GM19468 (cell line): Measurements from ENCODE around the gene RHBDF2.

Experiments
- ATAC-seq: cut with Tn5 transposase; IDR thresholded peaks from one replicate; pipeline ENCODE4 v1.9.1; 2021; ENCODE audit warnings: mild to moderate bottlenecking, moderate library complexity, moderate number of reproducible peaks; ENCODE audit not compliant: unreplicated experiment; ENCODE audit errors: extremely low read depth

RHBDF2 gene

GRCh38 chr17:76506408-76507345 is 5.5 kb upstream of the RHBDF2 start:
- ATAC-seq: no peak

- no peak for ATAC-seq
These were observed 2.9 kb upstream of the RHBDF2 start for GRCh38 chr17:76504117-76504516.

DNA sequence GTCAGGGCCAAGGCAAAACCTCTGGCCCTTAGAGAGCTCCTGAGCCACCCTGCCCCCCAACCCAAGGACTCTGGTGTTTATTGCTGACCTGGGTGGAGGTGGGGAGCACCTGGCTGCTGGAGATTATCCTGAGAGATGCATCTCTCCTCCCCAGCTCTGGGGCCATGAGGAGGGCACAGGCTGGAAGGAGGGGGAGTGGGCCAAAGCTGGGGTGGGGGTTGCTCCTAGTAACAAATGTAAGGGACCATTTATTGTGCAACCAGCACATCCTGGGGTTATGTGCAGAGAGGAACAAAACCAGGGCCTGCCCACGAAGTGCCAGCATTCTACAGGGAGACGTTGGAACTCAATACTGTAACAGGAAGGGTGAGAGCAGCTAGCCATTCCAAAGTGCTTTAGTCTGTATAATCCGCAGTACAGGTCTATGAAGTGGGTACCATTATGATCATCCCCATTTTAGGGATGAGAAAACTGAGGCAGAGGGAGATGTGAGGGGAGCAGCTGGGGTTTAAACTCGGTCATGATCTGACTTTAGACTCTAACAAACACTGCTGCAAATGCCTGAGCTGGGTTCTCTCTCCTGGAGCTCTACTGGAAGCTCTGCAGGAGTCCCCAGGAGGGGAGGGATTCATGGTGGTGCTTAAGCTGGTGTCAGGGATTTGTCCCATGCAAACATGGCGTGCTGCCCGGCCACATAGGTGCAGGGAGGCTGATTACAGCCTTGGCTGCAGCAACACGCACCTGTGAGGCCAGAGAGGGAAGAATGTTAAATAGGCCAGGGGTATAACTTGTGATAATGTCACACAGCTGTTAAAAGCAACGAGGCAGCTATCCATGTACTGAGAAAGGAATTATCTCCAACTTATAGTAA is 1.4 kb upstream of the RHBDF2 start:
- no peak for ATAC-seq

DNA sequence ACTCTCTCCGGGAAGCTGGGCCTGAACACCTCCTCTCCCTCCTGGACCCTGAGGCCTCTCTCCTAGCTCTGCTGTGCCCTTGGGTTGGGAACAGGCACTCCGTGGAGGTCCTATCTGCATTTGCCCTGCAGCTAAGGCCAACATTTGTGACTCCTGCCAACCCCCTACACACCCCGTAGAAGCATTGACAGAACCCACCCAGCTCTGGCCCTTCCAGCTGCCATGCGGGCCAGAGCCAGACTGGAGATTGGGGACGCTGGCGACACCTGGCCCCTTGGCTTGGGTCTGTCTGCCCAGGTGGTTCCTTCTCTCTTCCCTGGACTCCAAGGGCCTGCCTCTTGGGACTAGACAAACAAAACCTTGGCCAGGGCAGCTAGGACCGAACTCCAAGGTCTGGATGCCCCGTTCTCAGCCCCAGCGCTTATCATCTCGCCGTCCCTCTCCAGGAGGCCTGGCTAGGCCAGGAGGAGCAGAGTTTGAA is 644 bp upstream of the RHBDF2 start:
- no peak for ATAC-seq

GRCh38 chr17:76500747-76501017 is 541 bp downstream of the RHBDF2 start:
- no peak for ATAC-seq

DNA sequence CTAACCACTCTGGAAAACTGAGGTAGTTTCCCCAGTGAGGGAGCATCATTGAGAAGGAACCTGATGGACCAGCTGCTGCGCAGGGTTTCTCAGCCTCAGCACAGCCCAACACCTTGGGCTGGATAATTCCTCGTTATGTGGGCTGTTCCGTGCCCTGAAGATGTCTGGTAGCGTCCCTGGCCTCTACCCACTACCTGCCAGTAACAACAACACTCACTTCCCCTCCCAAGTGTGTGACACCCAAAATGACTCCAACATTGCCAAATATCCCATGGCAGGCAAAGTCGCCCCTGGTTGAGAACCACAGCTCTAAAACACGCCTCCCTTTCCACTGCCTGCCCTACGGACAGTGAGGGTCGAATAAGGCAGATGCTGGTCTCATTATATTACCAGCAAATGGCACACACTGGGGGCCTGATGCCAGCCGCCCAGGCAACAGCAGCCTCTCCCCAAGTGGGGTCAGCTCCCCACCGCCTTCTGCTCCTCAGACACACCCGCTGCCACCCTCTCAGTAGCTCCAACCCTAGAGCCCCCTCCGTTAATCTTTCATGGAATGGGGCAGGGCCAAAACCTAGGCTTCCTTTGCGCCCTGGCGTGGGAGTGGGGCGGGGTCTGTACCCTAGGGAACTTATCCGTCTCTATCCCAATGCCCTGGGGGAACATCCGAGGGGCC is 1.0 kb downstream of the RHBDF2 start:
- no peak for ATAC-seq

GRCh38 chr17:76499267-76499667 is 2.0 kb downstream of the RHBDF2 start:
- ATAC-seq: no peak

GRCh38 chr17:76498876-76499251 is 2.4 kb downstream of the RHBDF2 start:
- no peak for ATAC-seq

GRCh38 chr17:76497979-76498875 is 3.0 kb downstream of the RHBDF2 start:
- ATAC-seq: no peak

DNA sequence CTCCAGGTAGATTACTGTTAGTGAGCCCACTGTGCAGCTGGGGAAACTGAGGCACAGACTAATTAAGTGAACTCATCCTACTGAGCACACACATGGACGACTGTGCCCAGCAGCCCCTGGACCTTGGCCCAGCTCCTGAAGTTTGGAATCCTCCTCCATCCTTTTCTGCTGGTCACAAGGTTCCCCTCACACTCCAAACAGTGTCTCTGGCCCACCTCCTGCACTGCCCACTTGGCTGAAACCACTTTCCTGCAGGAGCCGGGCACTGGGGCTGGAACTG is 3.6 kb downstream of the RHBDF2 start:
- no peak for ATAC-seq

DNA sequence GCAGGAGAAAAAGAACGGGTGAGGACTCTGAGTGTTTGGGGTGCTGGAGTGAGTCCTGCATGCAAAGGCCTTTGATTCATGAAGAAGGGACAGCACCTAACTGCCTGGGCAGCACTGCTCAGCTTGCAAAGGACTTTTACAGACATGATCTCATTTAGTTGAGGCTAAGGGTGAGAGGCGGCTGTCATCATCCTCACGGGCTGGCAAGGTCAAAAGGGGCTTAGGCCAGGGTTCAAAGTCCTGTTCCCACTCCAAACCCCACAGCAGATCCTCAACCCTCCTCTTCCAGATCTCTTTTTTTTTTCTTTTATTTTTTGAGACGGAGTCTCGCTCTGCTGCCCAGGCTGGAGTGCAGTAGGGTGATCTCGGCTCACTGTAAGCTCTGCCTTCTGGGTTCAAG is 4.8 kb downstream of the RHBDF2 start:
- no peak for ATAC-seq

GRCh38 chr17:76495663-76496400 is 5.4 kb downstream of the RHBDF2 start:
- ATAC-seq: no peak

- ATAC-seq: no peak
These were observed 7.6 kb downstream of the RHBDF2 start for GRCh38 chr17:76493505-76494167.

DNA sequence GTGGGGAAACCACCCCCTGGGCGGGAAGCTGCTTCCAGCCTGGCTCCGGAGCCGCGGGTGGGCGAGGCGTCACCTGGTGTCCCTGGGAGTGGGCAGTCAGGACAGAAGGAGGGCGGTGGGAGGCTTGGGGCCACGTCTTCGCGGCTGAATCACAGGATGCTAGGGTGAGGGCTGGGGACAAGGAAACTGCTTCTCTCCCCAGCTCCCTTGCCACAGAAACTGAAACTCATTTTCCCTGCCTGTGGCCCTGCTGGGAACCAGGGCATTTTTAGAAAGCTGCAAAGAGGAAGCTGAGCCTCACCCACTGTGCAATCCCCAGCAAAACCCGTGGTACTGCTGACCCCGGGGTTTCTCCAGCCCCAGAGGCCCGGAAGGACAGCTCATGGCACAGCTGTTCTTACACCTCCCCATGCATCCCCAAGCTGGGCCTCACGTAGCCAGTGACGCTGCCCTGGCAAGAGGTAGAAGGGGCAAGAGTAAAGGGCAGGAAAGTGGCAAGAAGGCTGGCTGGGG is 8.2 kb downstream of the RHBDF2 start:
- no peak for ATAC-seq

DNA sequence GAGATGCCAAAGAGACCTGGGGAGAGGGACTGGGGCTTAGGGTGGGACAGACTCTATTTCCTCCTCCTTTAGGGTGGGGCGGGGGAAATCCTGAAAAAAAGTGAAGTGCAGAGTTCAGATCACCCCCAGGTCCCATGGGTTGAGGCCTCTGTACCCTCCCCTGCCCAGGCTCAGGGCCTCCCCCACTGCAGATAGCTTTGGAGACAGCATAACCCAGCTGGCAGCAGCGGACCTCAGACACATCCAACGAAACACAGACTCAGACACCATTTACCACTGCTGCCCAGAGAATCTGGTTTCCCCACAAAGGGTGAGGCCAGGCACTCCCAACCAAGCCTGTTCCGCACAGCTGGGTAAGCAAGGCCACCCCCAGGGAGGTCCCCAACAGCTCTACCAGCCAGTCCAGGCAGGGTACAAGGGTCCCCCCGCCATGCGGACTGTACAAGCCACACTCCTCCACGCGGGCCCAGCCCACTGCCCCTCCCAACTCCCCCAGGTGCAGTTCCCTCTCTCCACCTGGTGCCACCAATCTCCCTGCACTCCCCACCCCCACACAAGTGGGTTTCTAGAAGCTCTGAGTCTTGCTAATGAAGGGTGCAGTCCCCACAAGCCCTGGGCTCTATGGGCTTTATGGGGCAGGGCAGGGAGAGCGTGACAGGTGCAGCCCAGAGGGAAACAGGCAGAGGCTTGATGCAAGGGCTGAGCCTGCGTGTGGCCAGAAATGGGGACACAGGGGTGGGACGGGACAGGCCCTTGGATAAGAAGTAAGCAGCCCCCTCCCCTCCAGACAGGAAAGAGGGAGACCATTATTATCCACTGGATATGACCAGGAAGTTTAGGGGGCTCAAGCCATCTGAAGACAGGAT is 8.9 kb downstream of the RHBDF2 start:
- no peak for ATAC-seq

GRCh38 chr17:76491271-76492122 is 9.7 kb downstream of the RHBDF2 start:
- no peak for ATAC-seq
